ENCODE data around the gene ECPAS. TPM values are rescaled to one million over a fixed set of nuclear protein-coding genes. Genes with fewer than 3 reads are reported as not detected.
"Not testable (repeated sequence)": the region's sequence is repeated elsewhere in the genome, so short reads cannot be mapped to it uniquely, and the experiment has no call there.

ECPAS gene
- polyA plus RNA-seq, 3 donors, result 78.6 to 82.9 (median 79.0) TPM

- no peak for DNase-seq (ENCODE audit: low read depth in 3 of 3, low spot score in 2 of 3)
These were observed 60.8 kb downstream of the ECPAS start for GRCh38 chr9:111423389-111423788.

- DNase-seq (ENCODE audit: low read depth in 3 of 3, low spot score in 2 of 3), result no peak
These were observed 69.8 kb downstream of the ECPAS start for GRCh38 chr9:111414406-111414805.

- DNase-seq (ENCODE audit: low read depth in 3 of 3, low spot score in 2 of 3), result no peak
These were observed 70.2 kb downstream of the ECPAS start for GRCh38 chr9:111413996-111414395.

DNA sequence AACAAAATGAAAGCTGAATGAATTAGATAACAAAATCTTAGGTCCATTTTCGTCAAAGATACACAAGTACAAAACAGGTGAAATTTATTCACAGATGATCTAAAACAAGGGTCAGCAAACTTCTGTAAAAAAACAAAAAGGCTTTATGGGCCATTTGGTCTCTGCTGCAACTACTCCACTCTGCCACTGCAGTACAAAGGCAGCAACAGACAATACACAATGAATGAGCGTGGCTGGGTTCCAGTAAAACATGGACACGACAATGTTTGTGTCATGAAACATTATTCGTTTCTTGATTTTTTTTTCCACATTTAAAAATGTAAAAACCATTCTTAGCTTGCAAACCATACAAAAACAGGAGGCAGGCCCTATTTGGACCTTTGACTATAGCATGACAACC lies 71.9 kb downstream of the ECPAS start:
- no peak for DNase-seq (ENCODE audit: low read depth in 3 of 3, low spot score in 2 of 3)

DNA sequence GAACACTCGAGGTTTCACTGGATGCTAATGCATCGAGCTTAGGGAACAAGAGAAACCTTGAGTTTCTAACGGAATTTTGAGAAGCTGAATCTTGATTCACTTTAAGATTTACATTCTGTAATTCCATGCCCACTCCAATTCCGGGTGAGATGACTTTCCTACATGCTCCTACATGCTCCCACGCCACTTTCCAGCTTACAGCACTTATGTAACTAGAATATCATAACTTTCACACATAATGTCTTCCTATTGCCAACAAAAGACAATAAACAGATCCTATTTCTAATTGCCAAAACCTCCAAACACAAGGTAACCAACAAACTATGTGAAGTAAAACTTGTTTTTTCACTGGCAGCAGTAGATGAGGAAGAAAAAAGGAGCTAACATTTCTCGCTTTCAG lies 72.9 kb downstream of the ECPAS start:
- no peak for DNase-seq (ENCODE audit: low read depth in 3 of 3, low spot score in 2 of 3)

DNA sequence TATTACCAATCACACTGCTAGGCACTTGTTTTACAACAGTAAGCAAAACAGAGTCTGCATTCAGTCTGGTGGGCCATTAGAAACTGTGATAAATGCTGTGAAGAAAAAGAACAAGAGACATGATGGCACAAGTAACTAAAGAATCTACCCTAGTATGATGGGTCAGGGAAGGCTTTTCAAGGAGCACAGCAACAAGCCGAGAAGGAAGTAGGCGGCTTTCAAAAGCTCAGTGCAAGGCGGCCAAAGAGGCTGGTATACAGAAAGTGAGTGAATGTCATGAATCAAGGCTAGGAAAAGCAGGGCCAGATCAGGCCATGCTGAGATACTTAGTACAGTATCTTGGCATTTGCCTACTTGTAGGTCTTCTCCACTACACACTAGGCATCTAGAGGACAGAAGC lies 76.4 kb downstream of the ECPAS start:
- no peak for DNase-seq (ENCODE audit: low read depth in 3 of 3, low spot score in 2 of 3)

DNA sequence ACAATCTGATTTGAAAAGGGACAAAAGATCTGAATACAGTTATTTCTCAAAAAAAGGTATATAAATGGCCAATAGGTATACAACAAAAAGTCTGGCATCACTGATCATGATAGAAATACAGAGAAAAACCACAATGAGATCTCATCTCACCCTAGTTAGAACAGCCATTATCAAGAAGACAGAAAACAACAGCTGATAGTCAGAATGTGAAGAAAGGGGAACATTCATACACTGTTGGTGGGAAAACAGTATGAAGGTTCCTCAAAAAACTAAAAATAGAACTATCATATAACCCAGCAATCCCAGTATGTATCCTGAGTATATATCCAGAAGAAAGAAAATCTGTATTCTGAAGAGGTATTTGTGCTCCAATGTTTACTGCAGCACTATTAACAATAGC lies 78.5 kb downstream of the ECPAS start:
- no peak for DNase-seq (ENCODE audit: low read depth in 3 of 3, low spot score in 2 of 3)

- DNase-seq (ENCODE audit: low read depth in 3 of 3, low spot score in 2 of 3), result not testable (repeated sequence)
These were observed 82.7 kb downstream of the ECPAS start for GRCh38 chr9:111401486-111401885.

GRCh38 chr9:111400564-111400898 lies 83.7 kb downstream of the ECPAS start:
- no peak for DNase-seq (ENCODE audit: low read depth in 3 of 3, low spot score in 2 of 3)

DNA sequence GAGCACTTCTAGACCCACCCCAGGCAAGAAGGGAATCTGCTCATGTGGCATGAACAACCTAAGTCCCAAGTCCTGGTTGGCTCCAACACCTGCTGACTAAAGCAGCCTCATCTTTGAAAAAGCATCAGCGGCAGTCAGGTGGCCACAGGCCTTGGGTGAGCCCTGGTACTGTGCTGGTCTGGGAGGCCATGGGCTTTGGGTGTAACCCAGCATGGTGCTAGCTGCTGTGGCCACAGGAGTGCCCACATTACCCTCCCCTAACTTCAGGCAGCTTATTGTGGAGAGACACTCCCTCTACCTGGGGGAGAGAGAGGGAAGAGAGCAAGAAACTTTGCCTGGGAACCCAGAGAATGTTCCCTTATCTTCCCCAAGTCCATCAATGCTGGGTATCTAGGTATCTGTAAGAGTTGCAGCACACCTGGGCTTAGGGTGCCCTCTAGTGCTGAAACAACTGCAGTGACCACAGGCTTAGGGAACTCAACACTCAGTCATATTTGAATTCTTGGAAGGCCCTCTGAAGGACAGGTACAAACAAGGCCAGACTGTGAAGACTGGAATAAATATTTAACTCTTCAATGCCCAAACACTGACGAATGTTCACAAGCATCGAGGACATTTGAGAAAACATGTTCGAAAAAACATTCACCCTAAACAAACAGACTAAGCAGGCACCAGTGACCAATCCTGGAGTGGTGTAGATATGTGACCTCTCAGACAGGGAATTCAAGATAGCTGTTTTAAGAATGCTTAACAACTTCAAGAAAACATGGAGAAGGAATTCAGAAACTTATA lies 84.2 kb downstream of the ECPAS start:
- no peak for DNase-seq (ENCODE audit: low read depth in 3 of 3, low spot score in 2 of 3)

DNA sequence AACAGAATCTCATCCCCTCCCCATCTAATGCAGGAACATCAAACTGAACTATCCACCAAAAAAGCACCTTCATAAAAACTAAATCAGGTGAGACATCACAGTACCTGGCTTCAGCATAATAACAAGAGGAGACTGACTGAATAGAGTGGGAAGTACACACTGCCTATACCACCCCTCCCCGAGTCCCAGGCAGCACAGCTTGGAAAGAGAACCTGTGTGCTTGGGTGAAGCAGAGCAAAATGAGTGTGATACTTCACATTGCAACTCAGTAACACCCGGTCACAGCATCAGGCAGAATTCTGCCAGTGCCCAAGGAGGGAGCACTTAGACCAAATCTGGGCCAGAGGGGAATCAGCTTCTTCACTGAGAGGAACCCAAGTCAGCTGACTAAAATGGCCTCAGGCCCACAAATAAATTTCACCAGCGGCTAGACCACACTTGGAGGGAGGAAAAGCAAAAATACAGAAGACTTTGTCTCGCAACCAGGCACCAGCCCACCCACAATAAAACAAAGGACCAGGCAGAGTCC lies 84.9 kb downstream of the ECPAS start:
- DNase-seq (ENCODE audit: low read depth in 3 of 3, low spot score in 2 of 3), result no peak

GRCh38 chr9:111393971-111394370 lies 90.2 kb downstream of the ECPAS start:
- DNase-seq (ENCODE audit: low read depth in 3 of 3, low spot score in 2 of 3), result no peak

- DNase-seq (ENCODE audit: low read depth in 3 of 3, low spot score in 2 of 3), result no peak
These were observed 94.8 kb downstream of the ECPAS start for GRCh38 chr9:111389406-111389805.

- no peak for DNase-seq (ENCODE audit: low read depth in 3 of 3, low spot score in 2 of 3)
These were observed 97.8 kb downstream of the ECPAS start for GRCh38 chr9:111386386-111386785.

DNA sequence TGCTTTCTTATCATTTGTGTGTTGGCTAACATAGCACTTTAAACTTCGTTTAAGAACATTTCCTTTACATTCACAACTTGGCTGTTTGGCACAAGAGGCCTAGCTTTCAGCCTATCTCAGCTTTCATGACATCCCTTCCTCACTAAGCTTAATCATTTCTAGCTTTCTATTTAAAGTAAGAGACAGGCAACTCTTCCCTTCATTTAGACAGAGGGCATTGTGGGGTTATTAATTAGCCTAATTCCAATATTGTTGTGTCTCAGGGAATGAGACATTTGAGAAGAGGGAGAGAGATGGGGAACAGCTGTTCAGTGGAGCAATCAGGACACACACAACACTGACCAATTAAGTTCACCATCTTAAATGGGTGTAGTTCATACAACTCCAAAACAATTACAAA lies 103.2 kb downstream of the ECPAS start:
- peak in 1 of 3 donors; percentile 6 for DNase-seq (ENCODE audit: low read depth in 3 of 3, low spot score in 2 of 3)

DNA sequence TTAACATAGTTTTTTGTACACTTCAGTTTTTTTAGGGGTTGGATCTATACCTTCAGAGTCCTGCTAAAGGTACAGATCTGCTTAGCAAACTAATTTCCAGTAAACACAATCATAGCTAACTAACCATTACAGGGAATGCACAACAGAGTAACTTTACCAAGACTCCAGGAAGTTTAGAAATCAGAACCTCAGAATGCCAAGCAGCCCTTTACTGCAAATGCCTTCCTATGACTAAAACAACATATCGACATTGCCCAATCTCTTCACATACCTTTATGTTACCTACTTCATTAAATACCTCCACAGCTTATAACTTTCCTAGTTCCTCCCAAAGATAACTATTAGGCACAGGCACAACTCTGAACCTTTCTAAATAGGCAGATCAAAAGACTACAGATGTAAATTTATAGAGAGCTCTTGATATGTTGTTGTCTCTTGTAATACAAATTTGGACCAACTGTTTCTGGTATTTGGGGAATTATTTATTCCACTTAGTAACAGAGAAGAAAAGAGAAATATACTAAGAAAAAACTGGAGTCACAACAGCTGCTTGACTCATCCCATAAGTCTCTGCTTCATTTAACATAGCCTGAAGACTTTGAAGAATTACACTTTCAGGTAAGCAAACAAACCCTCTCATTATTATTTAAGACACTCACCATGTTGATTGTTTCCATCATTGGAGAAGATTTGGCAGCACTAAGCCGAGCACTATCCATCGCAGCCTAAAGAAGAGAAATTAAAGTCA lies 108.2 kb downstream of the ECPAS start:
- DNase-seq (ENCODE audit: low read depth in 3 of 3, low spot score in 2 of 3), result no peak

DNA sequence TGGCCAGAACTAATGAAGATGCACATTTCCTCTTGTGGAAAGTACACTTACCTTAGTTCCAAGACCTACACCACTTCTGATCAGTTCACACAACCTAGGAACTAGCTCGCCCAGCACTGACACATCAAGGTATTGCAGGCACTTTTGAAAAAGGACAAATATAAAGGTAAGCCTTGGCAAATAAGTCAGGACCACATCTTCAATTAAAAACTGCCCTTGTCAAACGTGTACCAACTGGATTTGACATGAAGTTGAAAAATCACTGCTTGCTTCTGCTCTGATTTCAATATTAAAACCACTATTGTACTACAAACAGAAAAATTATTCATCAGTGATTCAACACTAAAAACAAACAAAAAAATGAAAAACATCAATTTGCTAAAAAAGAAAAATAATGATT lies 109.1 kb downstream of the ECPAS start:
- DNase-seq (ENCODE audit: low read depth in 3 of 3, low spot score in 2 of 3), result no peak

GRCh38 chr9:111372297-111372696 lies 111.9 kb downstream of the ECPAS start:
- no peak for DNase-seq (ENCODE audit: low read depth in 3 of 3, low spot score in 2 of 3)

DNA sequence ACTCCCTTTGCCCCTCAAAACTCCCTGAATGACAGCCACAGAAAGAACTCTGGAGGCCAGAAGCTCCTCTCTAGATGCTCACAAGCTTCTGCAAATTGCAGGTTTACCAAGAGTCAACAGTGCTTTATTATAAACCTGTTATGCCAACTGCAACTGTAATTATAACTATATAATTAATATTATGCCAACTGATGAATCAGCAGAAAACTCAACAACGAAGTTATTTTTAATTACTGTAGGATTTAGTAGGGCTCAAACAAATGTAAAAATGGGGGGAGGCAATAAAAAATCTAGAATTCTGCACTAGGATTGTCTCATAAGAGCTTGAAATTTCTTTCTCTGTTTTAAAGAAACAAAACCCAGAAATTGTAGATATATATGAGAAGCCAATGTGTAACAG lies 117.2 kb downstream of the ECPAS start:
- DNase-seq (ENCODE audit: low read depth in 3 of 3, low spot score in 2 of 3), result no peak

DNA sequence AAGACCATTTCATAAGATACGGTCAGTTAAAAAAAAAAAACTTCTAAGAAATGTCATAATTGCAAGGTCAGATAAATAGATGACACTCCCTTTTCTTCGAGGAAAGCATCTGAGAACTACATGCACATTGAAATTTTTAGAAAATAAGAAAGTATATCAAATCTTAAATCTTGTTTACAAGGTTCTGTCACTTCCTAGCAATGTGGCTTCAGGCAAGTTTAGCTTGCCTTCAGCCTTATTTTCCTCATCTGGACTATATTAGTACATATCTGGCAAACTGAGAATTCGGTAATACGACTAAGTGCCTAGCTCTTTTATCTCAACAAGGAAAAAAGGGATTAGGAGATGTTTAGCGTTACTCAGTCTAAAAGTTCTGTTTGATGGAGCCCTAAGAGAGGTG lies 121.7 kb downstream of the ECPAS start:
- DNase-seq (ENCODE audit: low read depth in 3 of 3, low spot score in 2 of 3), result no peak

DNA sequence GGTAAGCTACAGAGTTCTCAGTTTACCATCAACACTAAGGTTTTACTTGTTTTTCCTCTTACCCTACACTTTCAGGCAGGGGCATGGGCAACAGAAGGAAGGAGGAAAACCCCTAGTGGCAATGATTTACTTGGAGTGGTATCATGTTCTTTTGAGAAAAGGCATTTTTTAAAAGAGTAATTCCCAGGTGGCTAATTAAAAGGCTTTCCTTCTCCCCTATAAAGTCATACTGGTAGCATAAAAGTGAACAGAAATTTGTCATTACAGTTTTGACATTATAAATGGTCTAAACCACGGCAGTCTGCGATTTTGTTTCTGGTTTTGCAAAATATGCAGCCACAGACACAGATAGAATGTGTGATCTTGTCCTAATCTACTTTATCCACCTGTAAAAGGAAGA lies 123.3 kb downstream of the ECPAS start:
- DNase-seq (ENCODE audit: low read depth in 3 of 3, low spot score in 2 of 3), result no peak

Measured in right renal cortex interstitium (tissue), 3 donors.